SK-N-SH (cell line): Measurements from ENCODE around the gene AKAP14. TPM values are rescaled to one million over a fixed set of nuclear protein-coding genes. Genes with fewer than 3 reads are reported as not detected.

Source experiments
- CTCF ChIA-PET: fragments of 300-600, 350-600 bp; formaldehyde crosslinking; extraction: SDS; loops from one replicate; lab custom pipeline; 2021; lab: Yijun Ruan, JAX
- POLR2A ChIA-PET: fragments of 350-600 bp; sonication (Branson Sonifier 250); formaldehyde crosslinking; extraction: SDS; loops from one replicate; lab custom pipeline; 2020; ENCODE audit warnings: antibody characterized with exemption, inconsistent platforms; lab: Yijun Ruan, JAX
- DNase-seq: peaks from one replicate; pipeline ENCODE4 v3.0.0; 2012
- H2AFZ ChIP-seq: fragments of 200-600 bp; sonication (generic); 2 replicates; pipeline ENCODE4 v1.8.1; 2016; ENCODE audit warnings: antibody characterized with exemption, mild to moderate bottlenecking, low read depth
- H3F3A ChIP-seq: fragments of 200-600 bp; sonication (generic); replicated peaks from 2 replicates; pipeline ENCODE3; 2016; ENCODE audit warnings: antibody characterized with exemption, mild to moderate bottlenecking; ENCODE audit not compliant: insufficient read depth
- H3K27ac ChIP-seq, 2 experiments: fragments of 200-500 bp in 1 of 2; fragments of 200-600 bp in 1 of 2; sonication (Bioruptor generic) in 1 of 2; sonication (generic), shearing (Covaris generic) in 1 of 2; 2 replicates each; pipeline versions ENCODE4 v1.5.1 to v1.6.1; 2014 to 2016; ENCODE audit warnings: low read depth in 2 of 2, inconsistent platforms in 1 of 2, low read length in 1 of 2, mild to moderate bottlenecking in 1 of 2, mixed read lengths in 1 of 2
- H3K27me3 ChIP-seq: fragments of 200-600 bp; sonication (generic), shearing (Covaris generic); 2 replicates; pipeline ENCODE4 v1.6.1; 2016; ENCODE audit warnings: mixed run types; ENCODE audit not compliant: insufficient read depth
- H3K36me3 ChIP-seq, 2 experiments: fragments of 200-500 bp in 1 of 2; fragments of 200-600 bp in 1 of 2; sonication (Bioruptor generic) in 1 of 2; sonication (generic) in 1 of 2; replicated peaks in 1 of 2; 2 replicates each; pipeline versions ENCODE3 to v1.5.1; 2014 to 2016; ENCODE audit warnings: low read length in 1 of 2, mild to moderate bottlenecking in 1 of 2; ENCODE audit not compliant: insufficient read depth in 2 of 2, control insufficient read depth in 1 of 2
- H3K4me1 ChIP-seq, 2 experiments: fragments of 200-500 bp in 1 of 2; fragments of 200-600 bp in 1 of 2; sonication (Bioruptor generic) in 1 of 2; sonication (generic), shearing (Covaris generic) in 1 of 2; 2 replicates each; pipeline versions ENCODE4 v1.5.1 to v1.6.1; 2014 to 2016; ENCODE audit warnings: low read depth in 1 of 2, low read length in 1 of 2, mixed run types in 1 of 2; ENCODE audit not compliant: insufficient read depth in 2 of 2, control insufficient read depth in 1 of 2
- H3K4me2 ChIP-seq: fragments of 200-600 bp; sonication (generic), shearing (Covaris generic); 2 replicates; pipeline ENCODE4 v1.6.1; 2017; ENCODE audit warnings: mixed run types
- H3K4me3 ChIP-seq, 2 experiments: fragments of 200-500 bp in 1 of 2; fragments of 200-600 bp in 1 of 2; sonication (Bioruptor generic) in 1 of 2; sonication (generic), shearing (Covaris generic) in 1 of 2; 2 replicates each; pipeline versions ENCODE4 v1.5.1 to v1.8.1; 2014 to 2016; ENCODE audit warnings: low read depth in 2 of 2, inconsistent platforms in 1 of 2, low read length in 1 of 2, mild to moderate bottlenecking in 1 of 2, mixed read lengths in 1 of 2, moderate library complexity in 1 of 2
- H3K79me2 ChIP-seq: fragments of 200-600 bp; sonication (generic); 2 replicates; pipeline ENCODE4 v1.8.1; 2017; ENCODE audit warnings: mild to moderate bottlenecking; ENCODE audit not compliant: insufficient read depth
- H3K9ac ChIP-seq: fragments of 200-600 bp; sonication (generic); 2 replicates; pipeline ENCODE4 v1.6.1; 2017; ENCODE audit warnings: mixed run types
- H3K9me2 ChIP-seq: fragments of 200-600 bp; sonication (generic); 2 replicates; pipeline ENCODE4 v1.6.1; 2017; ENCODE audit warnings: mixed run types
- H3K9me3 ChIP-seq: fragments of 200-600 bp; sonication (generic); 2 replicates; pipeline ENCODE4 v1.6.1; 2017; ENCODE audit warnings: mixed run types, mild to moderate bottlenecking, moderate library complexity
- H4K20me1 ChIP-seq: fragments of 200-600 bp; sonication (generic); 2 replicates; pipeline ENCODE4 v1.6.1; 2017; ENCODE audit warnings: mild to moderate bottlenecking, mixed run types; ENCODE audit not compliant: insufficient read depth
- CTCF ChIP-seq: fragments of 200-600 bp; sonication (generic); IDR thresholded peaks from 2 replicates; pipeline ENCODE4 v1.6.1; 2017; ENCODE audit warnings: antibody characterized with exemption, mild to moderate bottlenecking, moderate library complexity
- FOSL2 ChIP-seq: IDR thresholded peaks from 2 replicates; pipeline ENCODE4 v1.4.0; 2012; ENCODE audit warnings: low read depth, mild to moderate bottlenecking, moderate library complexity, borderline replicate concordance
- FOXJ3 ChIP-seq: sonication (generic); formaldehyde crosslinking; IDR thresholded peaks from 2 replicates; pipeline ENCODE4 v1.5.1; 2020; ENCODE audit warnings: mild to moderate bottlenecking, missing genetic modification reagents
- FOXM1 ChIP-seq: IDR thresholded peaks from 2 replicates; pipeline ENCODE4 v1.4.0; 2012; ENCODE audit warnings: low read depth, mild to moderate bottlenecking
- GABPA ChIP-seq: IDR thresholded peaks from 2 replicates; pipeline ENCODE4 v1.4.0; 2012; ENCODE audit warnings: low read depth, mild to moderate bottlenecking
- MEF2A ChIP-seq: IDR thresholded peaks from 2 replicates; pipeline ENCODE4 v1.4.0; 2012; ENCODE audit warnings: low read depth, borderline replicate concordance
- NFIC ChIP-seq: IDR thresholded peaks from 2 replicates; pipeline ENCODE4 v1.4.0; 2012; ENCODE audit warnings: borderline replicate concordance
- PBX3 ChIP-seq: IDR thresholded peaks from 2 replicates; pipeline ENCODE4; 2012
- RFX5 ChIP-seq: IDR thresholded peaks from 2 replicates; pipeline ENCODE4 v1.6.1; 2012; ENCODE audit warnings: mild to moderate bottlenecking, improper control_type of control experiment, low read length
- SIN3A ChIP-seq: IDR thresholded peaks from 2 replicates; pipeline ENCODE4 v1.6.1; 2012; ENCODE audit warnings: low read depth, mild to moderate bottlenecking, low read length, moderate library complexity, borderline replicate concordance
- TAF1 ChIP-seq: IDR thresholded peaks from 2 replicates; pipeline ENCODE4 v1.6.1; 2012; ENCODE audit warnings: low read depth, mild to moderate bottlenecking, low read length, moderate library complexity, borderline replicate concordance
- YY1 ChIP-seq: IDR thresholded peaks from 2 replicates; pipeline ENCODE4 v1.4.0; 2012; ENCODE audit warnings: low read depth, mild to moderate bottlenecking
- WGBS: methylation state at CpG from one replicate; pipeline ENCODE4 v1.1.6; 2017; ENCODE audit warnings: low lambda C conversion rate; 5-methylcytosine and 5-hydroxymethylcytosine counted together
- polyA plus RNA-seq, 3 experiments: library from polyadenylated mRNA; depleted of rRNA; stranded (reverse); fragments of >200 nt; gene quantifications; 2 replicates each; pipeline ENCODE4 v1.2.3, GENCODE V29; 2012
- TF ChIP-seq, protein P1 (sequence below): IDR thresholded peaks from 2 replicates; pipeline ENCODE4 v1.4.0; 2012; ENCODE audit warnings: low read depth, borderline replicate concordance
- TF ChIP-seq, protein P2 (sequence below): IDR thresholded peaks from 2 replicates; pipeline ENCODE4 v1.4.0; 2012; ENCODE audit warnings: low read depth

AKAP14 gene
- polyA plus RNA-seq, 1 of the 3 experiments (the other 2 are of a cell fraction) = 0.23 TPM

- no peak overlapping the region for H3K9ac ChIP-seq
- H4K20me1 ChIP-seq = no peaks in the 10 kb centered on the region
- ChIA-PET CTCF (no interaction called here), POLR2A (no interaction called here)
- H3K9me3 ChIP-seq = no peaks in the 10 kb centered on the region
- H3F3A ChIP-seq = no peaks in the 10 kb centered on the region
- no peak for DNase-seq
- H3K4me3 ChIP-seq = no peak overlapping the region
- no peaks in the 10 kb centered on the region; the same call in 1 of the 2 replicates for H3K27me3 ChIP-seq
- H3K9me2 ChIP-seq = no peaks in the 10 kb centered on the region
- H3K36me3 ChIP-seq = no peaks in the 10 kb centered on the region
- no peaks in the 10 kb centered on the region for H3K79me2 ChIP-seq
- no peak overlapping the region for H3K27ac ChIP-seq
- no peaks in the 10 kb centered on the region for H3K4me1 ChIP-seq
- TF ChIP-seq FOSL2 (no peak), YY1 (no peak), PBX3 (no peak), SIN3A (no peak), TAF1 (no peak), RFX5 (no peak), MEF2A (no peak), FOXM1 (no peak), GABPA (no peak), FOXJ3 (CRISPR knock-in tag) (no peak), CTCF (no peak), NFIC (no peak)
- TF ChIP-seq, protein P1, sequence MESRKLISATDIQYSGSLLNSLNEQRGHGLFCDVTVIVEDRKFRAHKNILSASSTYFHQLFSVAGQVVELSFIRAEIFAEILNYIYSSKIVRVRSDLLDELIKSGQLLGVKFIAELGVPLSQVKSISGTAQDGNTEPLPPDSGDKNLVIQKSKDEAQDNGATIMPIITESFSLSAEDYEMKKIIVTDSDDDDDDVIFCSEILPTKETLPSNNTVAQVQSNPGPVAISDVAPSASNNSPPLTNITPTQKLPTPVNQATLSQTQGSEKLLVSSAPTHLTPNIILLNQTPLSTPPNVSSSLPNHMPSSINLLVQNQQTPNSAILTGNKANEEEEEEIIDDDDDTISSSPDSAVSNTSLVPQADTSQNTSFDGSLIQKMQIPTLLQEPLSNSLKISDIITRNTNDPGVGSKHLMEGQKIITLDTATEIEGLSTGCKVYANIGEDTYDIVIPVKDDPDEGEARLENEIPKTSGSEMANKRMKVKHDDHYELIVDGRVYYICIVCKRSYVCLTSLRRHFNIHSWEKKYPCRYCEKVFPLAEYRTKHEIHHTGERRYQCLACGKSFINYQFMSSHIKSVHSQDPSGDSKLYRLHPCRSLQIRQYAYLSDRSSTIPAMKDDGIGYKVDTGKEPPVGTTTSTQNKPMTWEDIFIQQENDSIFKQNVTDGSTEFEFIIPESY = no peak
- TF ChIP-seq, protein P2, sequence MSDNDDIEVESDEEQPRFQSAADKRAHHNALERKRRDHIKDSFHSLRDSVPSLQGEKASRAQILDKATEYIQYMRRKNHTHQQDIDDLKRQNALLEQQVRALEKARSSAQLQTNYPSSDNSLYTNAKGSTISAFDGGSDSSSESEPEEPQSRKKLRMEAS = no peak
- no peak overlapping the region for H3K4me2 ChIP-seq
- no peak overlapping the region for H2AFZ ChIP-seq
- 41% methylated on average over 5 of the region's 5 CpGs for WGBS
These were observed 20.6 kb downstream of the AKAP14 start for GRCh38 chrX:119916310-119916709.
